OCI-LY7 (cell line): ENCODE data around the gene EIF2S1.

Experiments used
- EZH2phosphoT487 ChIP-seq: fragments of 200-600 bp; sonication (generic); IDR thresholded peaks from 2 replicates; pipeline ENCODE4 v1.6.1; 2018; ENCODE audit warnings: low read depth, borderline replicate concordance, mild to moderate bottlenecking, mixed run types, antibody characterized with exemption, low read length, moderate library complexity, mixed read lengths
- TF ChIP-seq, protein P1 (sequence below): fragments of 200-600 bp; sonication (generic); conservative IDR thresholded peaks from 2 replicates; pipeline ENCODE4 v1.5.1; 2014; ENCODE audit warnings: mild to moderate bottlenecking, antibody characterized with exemption, low read length, moderate library complexity, mixed read lengths

DNA sequence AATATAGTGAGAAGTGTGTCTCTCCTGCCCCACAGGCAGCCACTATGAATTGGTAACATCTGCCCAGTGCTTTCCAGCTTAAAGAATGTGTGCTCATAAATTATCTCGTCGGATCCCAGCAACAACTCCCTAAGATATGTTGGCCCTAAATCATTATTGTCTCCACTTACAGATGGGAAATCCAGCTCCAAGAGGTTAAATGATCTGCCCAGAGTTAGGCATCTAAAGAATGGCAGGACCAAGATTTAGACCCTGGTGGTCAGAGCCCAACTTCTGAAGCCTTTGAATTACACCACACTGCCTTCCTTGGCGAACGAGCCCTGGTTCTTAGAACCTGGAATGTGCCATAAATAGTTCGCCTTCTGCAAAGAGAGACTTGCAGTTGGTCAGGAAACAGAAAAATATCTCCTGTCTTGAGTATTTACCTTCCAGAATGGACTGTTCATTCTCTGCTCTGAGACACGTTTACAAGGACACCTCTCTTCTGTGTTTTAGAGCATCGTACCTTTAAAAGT is 72.0 kb downstream of the EIF2S1 start:
- TF ChIP-seq, protein P1, sequence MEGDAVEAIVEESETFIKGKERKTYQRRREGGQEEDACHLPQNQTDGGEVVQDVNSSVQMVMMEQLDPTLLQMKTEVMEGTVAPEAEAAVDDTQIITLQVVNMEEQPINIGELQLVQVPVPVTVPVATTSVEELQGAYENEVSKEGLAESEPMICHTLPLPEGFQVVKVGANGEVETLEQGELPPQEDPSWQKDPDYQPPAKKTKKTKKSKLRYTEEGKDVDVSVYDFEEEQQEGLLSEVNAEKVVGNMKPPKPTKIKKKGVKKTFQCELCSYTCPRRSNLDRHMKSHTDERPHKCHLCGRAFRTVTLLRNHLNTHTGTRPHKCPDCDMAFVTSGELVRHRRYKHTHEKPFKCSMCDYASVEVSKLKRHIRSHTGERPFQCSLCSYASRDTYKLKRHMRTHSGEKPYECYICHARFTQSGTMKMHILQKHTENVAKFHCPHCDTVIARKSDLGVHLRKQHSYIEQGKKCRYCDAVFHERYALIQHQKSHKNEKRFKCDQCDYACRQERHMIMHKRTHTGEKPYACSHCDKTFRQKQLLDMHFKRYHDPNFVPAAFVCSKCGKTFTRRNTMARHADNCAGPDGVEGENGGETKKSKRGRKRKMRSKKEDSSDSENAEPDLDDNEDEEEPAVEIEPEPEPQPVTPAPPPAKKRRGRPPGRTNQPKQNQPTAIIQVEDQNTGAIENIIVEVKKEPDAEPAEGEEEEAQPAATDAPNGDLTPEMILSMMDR: no peak
- TF ChIP-seq EZH2phosphoT487: no peak
